OCI-LY7 (cell line): ENCODE results near the gene UBE2U.

Source experiments
- EZH2phosphoT487 ChIP-seq: fragments of 200-600 bp; sonication (generic); IDR thresholded peaks from 2 replicates; pipeline ENCODE4 v1.6.1; 2018; ENCODE audit warnings: low read depth, borderline replicate concordance, mild to moderate bottlenecking, mixed run types, antibody characterized with exemption, low read length, moderate library complexity, mixed read lengths
- TF ChIP-seq, protein P1 (sequence below): fragments of 200-600 bp; sonication (generic); conservative IDR thresholded peaks from 2 replicates; pipeline ENCODE4 v1.5.1; 2014; ENCODE audit warnings: mild to moderate bottlenecking, antibody characterized with exemption, low read length, moderate library complexity, mixed read lengths

- TF ChIP-seq, protein P1, sequence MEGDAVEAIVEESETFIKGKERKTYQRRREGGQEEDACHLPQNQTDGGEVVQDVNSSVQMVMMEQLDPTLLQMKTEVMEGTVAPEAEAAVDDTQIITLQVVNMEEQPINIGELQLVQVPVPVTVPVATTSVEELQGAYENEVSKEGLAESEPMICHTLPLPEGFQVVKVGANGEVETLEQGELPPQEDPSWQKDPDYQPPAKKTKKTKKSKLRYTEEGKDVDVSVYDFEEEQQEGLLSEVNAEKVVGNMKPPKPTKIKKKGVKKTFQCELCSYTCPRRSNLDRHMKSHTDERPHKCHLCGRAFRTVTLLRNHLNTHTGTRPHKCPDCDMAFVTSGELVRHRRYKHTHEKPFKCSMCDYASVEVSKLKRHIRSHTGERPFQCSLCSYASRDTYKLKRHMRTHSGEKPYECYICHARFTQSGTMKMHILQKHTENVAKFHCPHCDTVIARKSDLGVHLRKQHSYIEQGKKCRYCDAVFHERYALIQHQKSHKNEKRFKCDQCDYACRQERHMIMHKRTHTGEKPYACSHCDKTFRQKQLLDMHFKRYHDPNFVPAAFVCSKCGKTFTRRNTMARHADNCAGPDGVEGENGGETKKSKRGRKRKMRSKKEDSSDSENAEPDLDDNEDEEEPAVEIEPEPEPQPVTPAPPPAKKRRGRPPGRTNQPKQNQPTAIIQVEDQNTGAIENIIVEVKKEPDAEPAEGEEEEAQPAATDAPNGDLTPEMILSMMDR: no peak
- no peak for TF ChIP-seq EZH2phosphoT487
These were observed 48.5 kb downstream of the UBE2U start for GRCh38 chr1:64251971-64252370.
